Karpas-422 (cell line): Measurements from ENCODE around the gene FAM53B. TPM values are rescaled to one million over a fixed set of nuclear protein-coding genes. Genes with fewer than 3 reads are reported as not detected.

Experiments used
- DNase-seq: peaks from one replicate; pipeline ENCODE4 v3.0.0-alpha.2; 2015
- H2AFZ ChIP-seq: fragments of 200-600 bp; sonication (generic); 2 replicates; pipeline ENCODE4 v1.6.1; 2014; ENCODE audit warnings: antibody characterized with exemption, low read length, mixed read lengths
- H3K27ac ChIP-seq: fragments of 200-600 bp; sonication (generic); 2 replicates; pipeline ENCODE4 v1.5.1; 2014; ENCODE audit warnings: mild to moderate bottlenecking, low read length, moderate library complexity
- H3K27me3 ChIP-seq: fragments of 200-600 bp; sonication (generic); 2 replicates; pipeline ENCODE4 v1.6.1; 2014; ENCODE audit warnings: low read length, mixed read lengths
- H3K36me3 ChIP-seq: fragments of 200-600 bp; sonication (generic); 2 replicates; pipeline ENCODE4 v1.6.1; 2014; ENCODE audit warnings: low read length, mixed read lengths; ENCODE audit not compliant: insufficient read depth
- H3K4me1 ChIP-seq: fragments of 200-600 bp; sonication (generic); 2 replicates; pipeline ENCODE4 v1.6.1; 2014; ENCODE audit warnings: mild to moderate bottlenecking, low read length, mixed read lengths
- H3K4me2 ChIP-seq: fragments of 200-600 bp; sonication (generic); 2 replicates; pipeline ENCODE4 v1.6.1; 2014; ENCODE audit warnings: low read length, low read depth, mild to moderate bottlenecking; ENCODE audit not compliant: poor library complexity, severe bottlenecking
- H3K4me3 ChIP-seq: fragments of 200-600 bp; sonication (generic); 2 replicates; pipeline ENCODE4 v1.5.1; 2014; ENCODE audit warnings: mild to moderate bottlenecking, antibody characterized with exemption, low read length, mixed read lengths
- H3K79me2 ChIP-seq: fragments of 200-600 bp; sonication (generic); 2 replicates; pipeline ENCODE4 v1.6.1; 2014; ENCODE audit warnings: mild to moderate bottlenecking, low read length, mixed read lengths
- H3K9ac ChIP-seq: fragments of 200-600 bp; sonication (generic); 2 replicates; pipeline ENCODE4 v1.6.0; 2014; ENCODE audit warnings: low read length
- H3K9me2 ChIP-seq: fragments of 200-600 bp; sonication (generic), shearing (Covaris generic); replicated peaks from 2 replicates; pipeline ENCODE4 v1.6.0; 2014; ENCODE audit warnings: mild to moderate bottlenecking, low read length, moderate library complexity; ENCODE audit not compliant: insufficient read depth
- H3K9me3 ChIP-seq: fragments of 300-700, 200-600 bp; sonication (generic); 2 replicates; pipeline ENCODE4 v1.6.1; 2014; ENCODE audit warnings: low read length, mixed read lengths
- H4K20me1 ChIP-seq: fragments of 200-600 bp; sonication (generic); 2 replicates; pipeline ENCODE4 v1.6.1; 2014; ENCODE audit warnings: mild to moderate bottlenecking, antibody characterized with exemption, low read length, low read depth; ENCODE audit not compliant: insufficient read depth
- total RNA-seq: library from RNA; depleted of rRNA; stranded (reverse); fragments of >200 nt; shearing (Covaris generic); gene quantifications from 2 replicates; pipeline ENCODE4 v1.2.3, GENCODE V29; 2014; ENCODE audit warnings: low replicate concordance

Gene FAM53B
- total RNA-seq, 1 experiment from 2014 or later: 72.5 TPM

- no peaks in the 10 kb centered on the region for H3K4me1 ChIP-seq
- no peaks in the 10 kb centered on the region for H3K9me3 ChIP-seq
- H3K4me3 ChIP-seq: no peak overlapping the region
- peaks cover 55% of the 10 kb centered on the region for H4K20me1 ChIP-seq
- peaks cover 98% of the 10 kb centered on the region for H3K79me2 ChIP-seq
- no peak overlapping the region for H3K9ac ChIP-seq
- H2AFZ ChIP-seq: no peak overlapping the region
- no peak overlapping the region for H3K27ac ChIP-seq
- no peak for DNase-seq
- H3K4me2 ChIP-seq: no peak overlapping the region
- H3K9me2 ChIP-seq: no peaks in the 10 kb centered on the region
- peaks cover 15% of the 10 kb centered on the region; the same call in 1 of the 2 replicates for H3K36me3 ChIP-seq
- no peaks in the 10 kb centered on the region for H3K27me3 ChIP-seq
Observed at GRCh38 chr10:124669141-124669823, 74.9 kb downstream of the FAM53B start.

GRCh38 chr10:124668517-124669051 lies 75.6 kb downstream of the FAM53B start:
- no peaks in the 10 kb centered on the region for H3K9me3 ChIP-seq
- no peaks in the 10 kb centered on the region for H3K9me2 ChIP-seq
- peaks cover 53% of the 10 kb centered on the region for H4K20me1 ChIP-seq
- peaks cover 98% of the 10 kb centered on the region for H3K79me2 ChIP-seq
- no peak overlapping the region for H3K4me3 ChIP-seq
- no peak overlapping the region for H3K27ac ChIP-seq
- no peaks in the 10 kb centered on the region for H3K27me3 ChIP-seq
- H3K36me3 ChIP-seq: peaks cover 15% of the 10 kb centered on the region; the same call in 1 of the 2 replicates
- no peak overlapping the region for H3K4me2 ChIP-seq
- H3K4me1 ChIP-seq: no peaks in the 10 kb centered on the region
- no peak overlapping the region for H2AFZ ChIP-seq
- H3K9ac ChIP-seq: no peak overlapping the region
- no peak for DNase-seq

GRCh38 chr10:124667425-124668345 lies 76.5 kb downstream of the FAM53B start:
- H3K9ac ChIP-seq: no peak overlapping the region
- no peak overlapping the region for H3K4me3 ChIP-seq
- no peaks in the 10 kb centered on the region for H3K27me3 ChIP-seq
- no peak for DNase-seq
- no peak overlapping the region for H3K27ac ChIP-seq
- no peaks in the 10 kb centered on the region for H3K9me3 ChIP-seq
- no peaks in the 10 kb centered on the region for H3K4me1 ChIP-seq
- H3K9me2 ChIP-seq: no peaks in the 10 kb centered on the region
- H3K4me2 ChIP-seq: no peak overlapping the region
- peaks cover 98% of the 10 kb centered on the region for H3K79me2 ChIP-seq
- H3K36me3 ChIP-seq: peaks cover 12% of the 10 kb centered on the region; the same call in 1 of the 2 replicates
- H2AFZ ChIP-seq: no peak overlapping the region
- peaks cover 47% of the 10 kb centered on the region for H4K20me1 ChIP-seq

GRCh38 chr10:124666494-124666893 lies 77.7 kb downstream of the FAM53B start:
- no peak overlapping the region for H2AFZ ChIP-seq
- H3K27ac ChIP-seq: no peak overlapping the region
- H3K9me2 ChIP-seq: no peaks in the 10 kb centered on the region
- H3K9ac ChIP-seq: no peak overlapping the region
- H3K4me3 ChIP-seq: no peak overlapping the region
- DNase-seq: no peak
- no peaks in the 10 kb centered on the region for H3K4me1 ChIP-seq
- peaks cover 48% of the 10 kb centered on the region for H4K20me1 ChIP-seq
- no peak overlapping the region for H3K4me2 ChIP-seq
- H3K79me2 ChIP-seq: peaks cover 97% of the 10 kb centered on the region
- H3K36me3 ChIP-seq: peaks cover 11% of the 10 kb centered on the region; the same call in 1 of the 2 replicates
- H3K9me3 ChIP-seq: no peaks in the 10 kb centered on the region
- H3K27me3 ChIP-seq: no peaks in the 10 kb centered on the region

GRCh38 chr10:124665980-124666379 lies 78.2 kb downstream of the FAM53B start:
- Histone ChIP-seq H3K27me3 (no peaks in the 10 kb centered on the region), H3K27ac (no peak overlapping the region), H3K4me1 (no peaks in the 10 kb centered on the region), H3K9ac (no peak overlapping the region), H3K9me3 (no peaks in the 10 kb centered on the region), H3K79me2 (peaks cover 97% of the 10 kb centered on the region), H3K4me3 (no peak overlapping the region), H3K9me2 (no peaks in the 10 kb centered on the region), H3K36me3 (peaks cover 11% of the 10 kb centered on the region; the same call in 1 of the 2 replicates), H2AFZ (no peak overlapping the region), H4K20me1 (peaks cover 46% of the 10 kb centered on the region), H3K4me2 (no peak overlapping the region)
- no peak for DNase-seq

- H2AFZ ChIP-seq: no peak overlapping the region
- no peak overlapping the region for H3K27ac ChIP-seq
- no peak for DNase-seq
- peaks cover 47% of the 10 kb centered on the region for H4K20me1 ChIP-seq
- H3K9me3 ChIP-seq: no peaks in the 10 kb centered on the region
- H3K79me2 ChIP-seq: peaks cover 97% of the 10 kb centered on the region
- no peak overlapping the region for H3K4me2 ChIP-seq
- H3K4me1 ChIP-seq: no peaks in the 10 kb centered on the region
- H3K9me2 ChIP-seq: no peaks in the 10 kb centered on the region
- H3K36me3 ChIP-seq: peaks cover 13% of the 10 kb centered on the region; the same call in 1 of the 2 replicates
- H3K27me3 ChIP-seq: no peaks in the 10 kb centered on the region
- H3K9ac ChIP-seq: no peak overlapping the region
- H3K4me3 ChIP-seq: no peak overlapping the region
Observed at GRCh38 chr10:124665558-124665957, 78.6 kb downstream of the FAM53B start.

GRCh38 chr10:124665091-124665490 lies 79.1 kb downstream of the FAM53B start:
- Histone ChIP-seq H3K9me2 (no peaks in the 10 kb centered on the region), H3K4me3 (no peak overlapping the region), H3K4me2 (no peak overlapping the region), H3K9me3 (no peaks in the 10 kb centered on the region), H2AFZ (no peak overlapping the region), H3K9ac (no peak overlapping the region), H3K27ac (no peak overlapping the region), H3K79me2 (peaks cover 97% of the 10 kb centered on the region), H3K36me3 (peaks cover 16% of the 10 kb centered on the region; the same call in 1 of the 2 replicates), H4K20me1 (peaks cover 51% of the 10 kb centered on the region), H3K4me1 (no peaks in the 10 kb centered on the region), H3K27me3 (no peaks in the 10 kb centered on the region)
- no peak for DNase-seq
